ENCODE results near the gene EPHB2. TPM values are rescaled to one million over a fixed set of nuclear protein-coding genes. Genes with fewer than 3 reads are reported as not detected.

The EPHB2 gene
- total RNA-seq, 2 donors from 2014 or later = not detected

DNA sequence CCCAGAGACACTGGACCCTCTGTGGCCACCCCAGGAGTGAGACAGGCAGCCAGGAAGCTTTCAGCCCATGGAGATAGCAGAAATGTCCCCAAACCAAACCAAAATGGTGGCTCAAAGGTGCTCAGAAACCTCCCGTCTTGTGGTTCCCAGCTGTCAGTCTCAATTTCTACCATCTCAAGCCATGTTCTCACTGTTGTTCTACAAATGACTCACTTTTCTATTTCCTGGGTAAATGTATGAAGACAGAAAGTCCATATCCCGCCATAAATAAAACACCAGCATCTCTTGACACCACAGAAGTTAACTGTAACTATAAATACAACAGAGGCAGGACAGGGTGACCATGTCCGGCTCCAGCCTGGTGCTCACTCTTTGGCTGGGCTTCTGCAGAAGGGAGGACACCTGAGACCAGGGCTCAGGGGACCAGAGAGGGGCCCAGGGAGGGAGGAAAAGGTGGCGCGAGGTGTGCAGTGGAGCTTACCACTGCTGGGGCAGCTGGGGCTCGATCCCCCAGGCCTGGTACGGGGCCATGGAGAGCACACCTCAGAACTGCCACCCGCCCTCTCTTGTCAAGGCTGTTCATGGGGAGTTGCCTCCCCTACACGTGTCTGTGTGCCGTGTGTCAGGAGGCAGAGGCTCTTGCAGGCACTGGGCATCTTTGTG, 43.6 kb downstream of the EPHB2 start:
- ATAC-seq = peak in 1 of 2 donors; percentile 56
- no peak overlapping the region for H3K27ac Mint-ChIP-seq
- DNase-seq (ENCODE audit: low spot score in 2 of 2) = no peak
- no peaks in the 10 kb centered on the region for H3K36me3 Mint-ChIP-seq
- H3K9me3 Mint-ChIP-seq = no peaks in the 10 kb centered on the region

DNA sequence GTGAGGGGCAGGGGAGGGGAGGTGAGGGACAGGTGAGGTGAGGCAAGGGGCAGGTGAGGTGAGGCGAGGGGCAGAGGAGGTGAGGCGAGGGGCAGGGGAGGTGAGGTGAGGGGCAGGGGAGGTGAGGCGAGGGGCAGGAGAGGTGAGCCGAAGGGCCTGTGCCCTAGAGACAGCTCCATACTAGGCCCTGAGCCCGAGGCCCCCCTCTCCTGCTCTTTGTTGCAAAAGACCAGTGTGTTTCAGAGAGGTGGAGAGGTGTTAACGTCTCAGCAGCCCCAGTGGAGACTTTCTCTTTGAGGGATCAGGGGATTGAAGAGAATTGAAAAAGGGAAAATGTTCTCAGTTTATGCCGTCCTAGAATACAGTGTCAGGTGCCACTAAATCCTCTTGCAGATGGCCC, 44.2 kb downstream of the EPHB2 start:
- DNase-seq (ENCODE audit: low spot score in 2 of 2) (no peak), ATAC-seq (no peak)
- Mint-ChIP-seq H3K9me3 (no peaks in the 10 kb centered on the region), H3K27ac (no peak overlapping the region), H3K36me3 (no peaks in the 10 kb centered on the region)

DNA sequence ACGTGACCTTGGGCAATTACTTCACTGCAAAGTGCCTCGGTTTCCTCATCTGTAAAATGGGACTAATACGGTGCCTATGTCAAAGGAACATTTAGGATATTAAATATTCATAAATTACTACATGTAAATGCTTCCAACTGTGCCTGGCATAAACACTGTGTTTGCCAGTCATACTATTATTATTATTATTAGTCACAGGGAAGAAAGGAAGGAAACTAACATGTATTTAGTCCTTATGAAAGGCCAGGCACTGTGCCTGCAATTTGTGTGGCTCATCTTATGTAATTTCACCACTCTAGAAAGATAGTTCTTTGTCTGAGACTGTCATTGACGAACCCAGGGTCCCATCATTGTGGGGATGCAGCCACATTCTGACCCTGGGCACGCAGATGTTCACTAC, 45.0 kb downstream of the EPHB2 start:
- Mint-ChIP-seq H3K9me3 (no peaks in the 10 kb centered on the region), H3K36me3 (no peaks in the 10 kb centered on the region), H3K27ac (no peak overlapping the region)
- peak in 1 of 2 donors; percentile 37 for ATAC-seq
- no peak for DNase-seq (ENCODE audit: low spot score in 2 of 2)

DNA sequence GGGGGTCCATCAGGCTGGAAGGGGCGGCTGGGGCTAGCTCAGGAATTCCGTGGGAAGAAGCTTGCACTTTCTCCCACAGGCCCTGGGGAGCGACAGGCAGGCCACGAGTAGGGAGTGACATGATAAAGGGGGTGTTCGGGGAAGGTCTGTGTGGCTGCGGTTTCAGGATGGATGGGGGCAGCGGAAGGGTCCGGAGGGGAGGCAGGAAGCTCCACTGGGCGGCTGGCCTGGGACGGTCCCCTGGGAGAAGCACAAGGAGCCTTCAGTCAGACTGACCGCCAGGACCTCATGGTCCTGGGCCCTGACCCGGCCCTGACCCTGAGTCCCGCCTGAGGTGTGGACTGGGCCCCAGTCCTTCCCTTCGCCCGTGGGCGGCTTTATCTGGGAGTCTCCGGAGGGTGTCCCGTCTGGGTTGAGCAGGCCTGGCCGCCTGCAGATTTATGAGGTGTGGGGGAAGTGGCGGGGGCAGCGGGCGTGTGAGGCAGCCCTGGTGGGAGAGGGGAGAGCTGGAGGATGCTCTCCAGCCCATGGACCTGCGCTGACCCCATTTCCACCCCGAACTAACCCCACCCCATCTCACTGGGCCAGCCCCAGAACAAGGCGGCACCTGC, 45.6 kb downstream of the EPHB2 start:
- ATAC-seq = no peak
- no peaks in the 10 kb centered on the region for H3K36me3 Mint-ChIP-seq
- H3K9me3 Mint-ChIP-seq = no peaks in the 10 kb centered on the region
- DNase-seq (ENCODE audit: low spot score in 2 of 2) = no peak
- no peak overlapping the region for H3K27ac Mint-ChIP-seq

DNA sequence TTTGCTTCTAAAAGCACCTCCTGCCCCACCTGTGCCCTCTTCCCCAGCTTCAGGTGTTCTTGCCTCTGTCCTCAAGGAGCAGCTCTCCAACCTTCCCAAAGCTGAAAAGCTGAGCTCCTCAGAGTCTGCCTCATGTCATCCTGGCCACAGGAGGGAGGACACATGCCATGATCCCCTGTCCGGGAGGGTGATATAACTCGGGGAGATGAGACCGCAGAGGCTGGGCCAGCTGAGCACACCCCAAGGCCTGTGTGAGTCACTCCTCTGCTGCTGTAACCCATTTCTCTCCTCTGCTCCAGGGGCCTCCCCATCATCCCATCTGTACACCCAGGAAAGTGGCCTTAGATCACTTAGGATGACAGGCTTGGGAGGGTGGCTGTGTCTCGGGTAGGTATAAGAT, 49.8 kb downstream of the EPHB2 start:
- ATAC-seq = peak in 1 of 2 donors; percentile 40
- H3K27ac Mint-ChIP-seq = no peak overlapping the region

DNA sequence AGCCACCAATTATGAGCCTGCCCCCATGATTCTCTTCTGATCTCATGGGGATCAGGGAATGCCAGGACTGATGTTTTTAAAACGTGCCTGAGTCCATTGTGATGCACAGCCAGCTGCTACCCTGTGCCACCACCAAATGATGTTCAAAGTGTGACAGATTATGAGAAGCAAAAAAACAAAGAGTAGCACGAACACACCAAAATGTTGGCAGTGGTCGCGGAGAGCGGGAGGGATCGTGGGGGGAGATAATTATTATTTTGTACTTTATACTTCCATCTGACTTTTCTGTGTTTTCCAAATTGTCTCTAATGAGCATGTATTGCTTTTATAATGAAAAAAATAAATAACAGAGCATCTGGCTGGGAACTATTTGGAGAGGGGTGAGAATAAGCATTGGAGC, 50.5 kb downstream of the EPHB2 start:
- no peaks in the 10 kb centered on the region for H3K9me3 Mint-ChIP-seq

More for the DNA sequence above, 49.8 kb downstream of the EPHB2 start:
- H3K36me3 Mint-ChIP-seq = no peaks in the 10 kb centered on the region
- no peak for DNase-seq (ENCODE audit: low spot score in 2 of 2)
- H3K9me3 Mint-ChIP-seq = no peaks in the 10 kb centered on the region

DNA sequence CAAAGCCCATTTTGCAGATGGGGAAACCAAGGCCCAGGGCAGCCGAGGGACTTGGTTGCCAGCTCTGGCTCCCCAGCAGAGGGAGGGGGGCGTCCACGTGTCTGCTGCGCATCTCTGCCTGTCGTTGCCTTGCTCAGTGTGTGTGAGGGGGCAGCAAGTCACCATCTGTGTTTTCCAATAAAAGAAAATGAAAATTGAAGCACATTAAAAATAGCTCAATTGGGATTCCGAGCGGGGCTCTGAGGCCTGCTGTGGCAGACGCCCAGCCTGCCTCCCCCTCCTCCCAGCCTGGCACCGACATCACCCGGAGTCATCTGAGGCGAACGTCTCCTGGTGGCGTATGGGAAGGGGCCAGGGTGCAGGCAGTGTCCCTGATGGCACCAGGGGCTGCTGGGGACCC, 51.2 kb downstream of the EPHB2 start:
- ATAC-seq = no peak
- no peak for DNase-seq (ENCODE audit: low spot score in 2 of 2)
- Mint-ChIP-seq H3K36me3 (no peaks in the 10 kb centered on the region), H3K27ac (no peak overlapping the region), H3K9me3 (no peaks in the 10 kb centered on the region)

More for the DNA sequence above, 50.5 kb downstream of the EPHB2 start:
- DNase-seq (ENCODE audit: low spot score in 2 of 2) = no peak
- Mint-ChIP-seq H3K36me3 (no peaks in the 10 kb centered on the region), H3K27ac (no peak overlapping the region)
- no peak for ATAC-seq

DNA sequence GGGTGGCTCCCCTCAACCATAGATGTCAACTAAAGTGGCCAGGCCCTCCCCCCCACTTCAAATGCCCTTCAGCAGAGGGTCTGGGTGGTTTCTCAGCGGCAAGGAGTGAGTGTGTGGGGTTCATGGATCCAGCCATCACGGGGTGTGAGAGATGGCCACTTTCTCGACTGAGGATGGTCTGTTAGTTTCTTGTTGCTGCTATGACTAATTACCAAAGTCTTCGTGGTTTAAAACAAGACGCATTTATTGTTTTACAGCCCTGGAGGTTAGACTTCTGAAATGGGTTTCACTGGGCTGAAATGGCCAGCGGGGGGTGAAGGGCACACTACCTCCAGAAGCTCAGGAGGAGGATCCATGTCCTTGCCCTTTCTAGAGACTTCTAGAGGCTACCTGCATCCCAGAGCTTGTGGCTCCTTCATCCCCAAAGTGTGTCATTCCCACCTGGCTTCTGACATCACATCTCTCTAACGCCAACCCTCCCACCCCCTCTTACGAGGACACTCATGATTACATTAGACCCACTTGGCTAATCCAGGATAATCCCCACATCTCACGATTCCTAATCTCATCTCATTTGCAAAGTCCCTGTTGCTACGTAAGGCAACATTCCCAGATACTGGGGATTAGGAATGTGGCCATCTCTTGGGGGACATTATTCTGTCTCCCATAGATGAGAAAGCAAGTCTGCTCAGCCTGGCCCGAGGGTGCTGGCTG, 53.0 kb downstream of the EPHB2 start:
- no peak overlapping the region for H3K27ac Mint-ChIP-seq
- ATAC-seq (peak in 1 of 2 donors; percentile 40), DNase-seq (ENCODE audit: low spot score in 2 of 2) (no peak)
- H3K36me3 Mint-ChIP-seq = no peaks in the 10 kb centered on the region
- no peaks in the 10 kb centered on the region for H3K9me3 Mint-ChIP-seq

DNA sequence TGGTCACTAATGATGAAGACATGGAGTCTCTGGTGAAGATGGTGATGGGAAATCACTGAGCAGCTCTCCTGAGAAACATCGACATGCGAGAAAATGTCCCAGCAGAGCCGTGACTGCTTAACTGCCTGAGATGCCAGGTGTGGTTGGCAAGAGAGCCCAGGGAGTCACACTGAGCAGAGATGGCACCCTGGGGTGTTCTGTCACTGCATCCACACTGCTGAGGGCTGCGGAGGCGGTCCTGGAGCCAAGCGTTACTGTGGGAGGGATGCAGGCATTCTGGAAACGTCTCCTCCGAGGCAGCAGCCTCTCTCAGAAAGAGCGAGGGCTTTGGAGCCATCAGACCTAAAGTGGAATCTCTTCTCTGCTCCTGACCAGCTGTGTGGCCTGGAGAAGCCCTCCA, 57.2 kb downstream of the EPHB2 start:
- H3K27ac Mint-ChIP-seq = no peak overlapping the region
- H3K36me3 Mint-ChIP-seq = no peaks in the 10 kb centered on the region
- H3K9me3 Mint-ChIP-seq = no peaks in the 10 kb centered on the region
- ATAC-seq (no peak), DNase-seq (ENCODE audit: low spot score in 2 of 2) (no peak)

DNA sequence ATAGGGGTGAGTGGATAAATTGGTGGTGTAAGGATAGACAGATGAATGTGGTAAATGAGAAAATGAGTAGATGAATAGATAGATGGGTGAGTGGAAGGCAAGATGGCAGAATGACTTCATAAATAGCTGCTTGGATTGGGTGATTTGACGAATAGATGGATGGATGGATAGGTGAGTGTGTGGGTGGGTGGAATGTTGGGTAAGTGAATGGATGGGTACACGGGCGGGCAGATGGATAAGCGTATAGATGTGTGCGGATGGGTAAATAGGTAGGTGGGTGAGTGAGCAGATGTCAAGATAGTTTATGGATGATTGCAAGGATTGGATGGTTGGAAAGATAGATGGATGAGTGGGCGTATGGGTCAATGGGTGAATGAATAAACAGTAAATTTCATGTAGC, 59.3 kb downstream of the EPHB2 start:
- no peak for DNase-seq (ENCODE audit: low spot score in 2 of 2)
- H3K9me3 Mint-ChIP-seq = no peaks in the 10 kb centered on the region
- no peak for ATAC-seq
- H3K27ac Mint-ChIP-seq = peak overlapping the region in 1 of 2 donors; percentile 8
- H3K36me3 Mint-ChIP-seq = no peaks in the 10 kb centered on the region

DNA sequence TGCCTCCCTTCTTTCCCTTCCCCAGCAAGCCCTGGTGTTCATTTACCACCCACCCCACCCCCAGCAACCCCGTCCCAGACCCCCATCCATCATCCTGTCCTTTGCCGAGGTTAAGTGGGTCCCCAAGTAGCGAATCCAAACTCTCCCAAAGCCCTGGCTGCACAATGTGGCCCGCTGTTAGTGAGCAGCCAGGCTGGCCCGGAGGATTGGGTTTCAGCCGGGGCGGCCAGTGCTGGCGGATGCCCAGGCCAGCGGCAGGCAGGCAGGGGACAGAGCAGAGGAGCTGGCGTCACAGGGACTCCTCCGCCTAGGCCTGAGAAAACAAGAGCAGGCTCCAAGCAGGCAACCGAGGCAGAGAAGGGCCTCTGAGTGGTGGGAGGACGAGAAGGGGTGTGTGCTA, 61.4 kb downstream of the EPHB2 start:
- no peaks in the 10 kb centered on the region for H3K9me3 Mint-ChIP-seq
- no peak overlapping the region for H3K27ac Mint-ChIP-seq
- no peak for DNase-seq (ENCODE audit: low spot score in 2 of 2)
- H3K36me3 Mint-ChIP-seq = no peaks in the 10 kb centered on the region
- ATAC-seq = no peak

DNA sequence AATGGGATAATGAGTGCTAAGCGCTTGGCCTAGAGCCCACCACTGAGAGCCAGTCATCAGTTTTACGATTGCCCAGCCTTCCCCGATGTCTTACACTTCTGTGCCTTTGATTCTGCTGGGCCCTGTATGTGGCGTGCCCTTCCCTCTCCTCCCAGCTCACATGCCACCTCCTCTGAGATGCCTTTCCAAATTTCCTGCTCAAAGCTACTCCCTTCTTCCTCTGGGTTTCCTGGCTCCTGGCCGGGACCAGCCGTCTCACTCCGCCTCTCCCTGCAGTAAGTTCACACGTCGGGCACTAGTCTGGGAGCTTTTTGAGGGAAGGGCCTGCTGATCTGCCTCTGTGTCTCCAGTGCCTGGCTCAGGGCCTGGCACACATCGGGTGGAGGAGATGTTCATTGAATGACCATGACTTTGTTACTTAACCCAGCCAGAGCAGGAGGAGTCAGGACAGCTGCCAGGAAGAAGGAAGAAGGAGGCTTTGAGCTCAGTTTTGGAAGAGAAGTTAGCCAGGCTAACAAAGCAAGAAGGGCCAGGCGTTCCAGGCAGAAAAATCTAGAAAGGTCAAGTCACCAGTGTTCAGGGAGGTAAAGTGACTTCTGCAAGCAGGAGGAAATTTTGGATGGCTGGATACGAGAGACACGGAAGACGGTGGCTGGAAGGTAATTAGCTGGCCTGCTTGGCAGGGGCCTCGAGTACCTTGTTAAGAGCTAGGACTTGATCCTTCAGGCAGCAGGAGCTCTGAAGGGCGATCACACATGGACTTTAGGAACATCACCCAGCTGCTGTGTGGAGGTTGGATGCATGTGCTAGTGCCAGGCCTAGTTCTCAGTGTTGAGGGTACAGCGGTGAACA, 63.6 kb downstream of the EPHB2 start:
- no peak for ATAC-seq
- Mint-ChIP-seq H3K27ac (no peak overlapping the region), H3K9me3 (no peaks in the 10 kb centered on the region), H3K36me3 (no peaks in the 10 kb centered on the region)
- no peak for DNase-seq (ENCODE audit: low spot score in 2 of 2)

DNA sequence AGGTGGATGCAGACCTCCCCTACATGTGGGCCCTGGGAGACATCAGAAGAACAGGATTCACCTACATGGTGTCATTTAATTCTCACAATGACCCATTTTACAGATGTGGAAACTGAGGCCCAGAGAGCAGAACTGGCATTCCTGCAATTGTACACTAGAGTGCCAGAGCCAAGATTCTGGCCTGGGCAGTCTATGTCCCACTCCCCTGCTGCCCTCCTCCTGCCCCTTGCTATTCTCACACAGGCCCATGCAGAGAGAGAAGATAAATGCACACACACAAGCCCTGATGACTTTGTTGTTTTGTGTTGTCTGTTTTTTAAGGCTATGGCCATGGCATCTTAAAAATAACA, 64.2 kb downstream of the EPHB2 start:
- Mint-ChIP-seq H3K27ac (no peak overlapping the region), H3K9me3 (no peaks in the 10 kb centered on the region), H3K36me3 (no peaks in the 10 kb centered on the region)
- ATAC-seq = no peak
- no peak for DNase-seq (ENCODE audit: low spot score in 2 of 2)

DNA sequence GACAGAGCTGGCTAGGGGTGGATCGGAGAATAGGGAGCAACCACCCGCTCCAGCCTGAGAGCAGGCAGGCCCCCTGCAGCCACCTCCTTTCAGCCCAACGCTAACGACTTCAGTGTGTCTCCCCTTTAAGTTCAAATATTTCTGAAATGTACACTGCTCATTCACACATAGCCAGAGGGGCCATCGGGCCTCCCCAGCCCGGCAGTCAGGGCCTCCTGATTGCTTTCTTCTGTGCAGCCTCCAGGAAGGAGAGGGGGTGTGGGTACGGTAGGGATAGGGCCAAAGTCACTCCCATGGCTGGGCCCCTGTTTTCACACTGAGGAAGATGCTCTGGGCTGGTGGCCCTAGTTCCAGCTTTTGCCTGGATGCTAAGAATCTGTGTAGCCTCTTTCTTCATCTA, 64.8 kb downstream of the EPHB2 start:
- Mint-ChIP-seq H3K36me3 (no peaks in the 10 kb centered on the region), H3K9me3 (no peaks in the 10 kb centered on the region), H3K27ac (no peak overlapping the region)
- DNase-seq (ENCODE audit: low spot score in 2 of 2) (no peak), ATAC-seq (no peak)

DNA sequence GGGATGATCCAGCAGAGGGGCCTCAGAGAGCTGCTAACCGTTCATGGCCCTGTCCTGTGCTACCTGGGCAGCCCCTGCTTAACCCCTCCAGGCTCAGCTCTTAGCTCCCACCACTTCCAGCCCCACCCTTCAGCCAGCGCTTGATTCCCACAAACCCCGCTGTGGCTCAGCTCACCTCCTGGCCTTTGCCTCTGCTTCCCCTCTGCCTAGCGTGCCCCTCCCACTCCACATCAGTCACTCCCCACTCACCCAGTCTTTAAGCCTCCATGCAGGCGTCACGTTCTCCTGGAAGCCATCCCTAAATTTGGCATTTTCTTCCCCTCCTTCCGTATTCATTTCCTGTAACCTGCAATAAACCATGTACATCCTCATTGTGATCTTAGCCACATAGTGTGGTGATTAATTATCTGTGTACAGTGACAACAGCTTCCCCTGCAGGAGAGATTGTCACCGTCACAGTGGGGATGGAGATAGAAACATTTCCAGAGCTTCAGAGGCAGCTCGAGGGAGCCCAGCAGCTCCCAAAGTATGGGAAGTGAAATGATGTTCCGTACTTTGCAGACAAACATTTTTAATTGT, 65.5 kb downstream of the EPHB2 start:
- Mint-ChIP-seq H3K36me3 (no peaks in the 10 kb centered on the region), H3K9me3 (no peaks in the 10 kb centered on the region), H3K27ac (no peak overlapping the region)
- ATAC-seq (no peak), DNase-seq (ENCODE audit: low spot score in 2 of 2) (no peak)

DNA sequence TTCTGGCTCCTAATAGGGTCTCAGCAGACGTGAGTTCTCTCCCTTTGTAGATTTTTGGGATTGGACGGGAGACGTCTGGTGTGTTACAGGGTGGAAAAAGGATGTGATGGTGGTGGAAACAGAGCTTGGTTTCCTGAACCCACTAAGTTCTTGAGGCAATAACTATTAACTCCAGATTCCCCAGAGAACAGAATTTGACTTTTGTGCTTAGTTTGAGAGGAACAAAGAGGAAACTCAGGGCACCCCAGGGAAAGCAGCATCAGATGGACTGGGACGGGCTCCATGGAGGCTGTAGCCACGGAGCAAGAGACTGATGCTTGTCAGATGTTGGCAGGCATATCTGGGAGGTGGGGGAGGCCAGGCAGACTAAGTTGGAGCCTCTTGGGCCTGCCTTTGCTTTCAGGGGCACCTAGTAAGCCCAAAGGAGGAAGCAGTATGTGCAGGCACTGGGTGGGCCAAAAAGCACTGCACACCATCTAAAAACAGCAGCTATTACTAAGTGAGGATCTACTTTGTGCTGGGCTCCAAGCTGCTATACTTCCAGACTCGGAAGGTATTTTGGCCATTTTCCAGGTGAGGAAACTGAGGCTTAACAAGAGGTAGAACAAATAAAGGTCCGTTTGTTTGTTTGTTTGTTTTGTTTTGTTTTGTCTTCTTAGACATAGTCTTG, 66.9 kb downstream of the EPHB2 start:
- DNase-seq (ENCODE audit: low spot score in 2 of 2) (no peak), ATAC-seq (no peak)
- H3K9me3 Mint-ChIP-seq = no peaks in the 10 kb centered on the region
- no peak overlapping the region for H3K27ac Mint-ChIP-seq
- H3K36me3 Mint-ChIP-seq = no peaks in the 10 kb centered on the region

Measured in activated naive CD4-positive, alpha-beta T cell treated with anti-CD3 and anti-CD28 coated beads, Interleukin-2, amount 50 U/mL, for 72 hours (primary cell).